NCI-H446 (cell line): ENCODE results near the gene SH3RF1.
A peak's percentile ranks its signal among the peaks of the same experiment; 100 is the strongest.

Experiments
- DNase-seq, 2 experiments: peaks; one replicate each; lab custom pipeline; 2025; lab: John Stamatoyannopoulos, UW

SH3RF1 gene

GRCh38 chr4:169251291-169252235 lies 19.2 kb downstream of the SH3RF1 start:
- no peak for DNase-seq

- no peak for DNase-seq
Observed at GRCh38 chr4:169250796-169251195, 20.0 kb downstream of the SH3RF1 start.

- DNase-seq = no peak
Observed at GRCh38 chr4:169249999-169250398, 20.8 kb downstream of the SH3RF1 start.

GRCh38 chr4:169249214-169249973 lies 21.4 kb downstream of the SH3RF1 start:
- DNase-seq = no peak

DNA sequence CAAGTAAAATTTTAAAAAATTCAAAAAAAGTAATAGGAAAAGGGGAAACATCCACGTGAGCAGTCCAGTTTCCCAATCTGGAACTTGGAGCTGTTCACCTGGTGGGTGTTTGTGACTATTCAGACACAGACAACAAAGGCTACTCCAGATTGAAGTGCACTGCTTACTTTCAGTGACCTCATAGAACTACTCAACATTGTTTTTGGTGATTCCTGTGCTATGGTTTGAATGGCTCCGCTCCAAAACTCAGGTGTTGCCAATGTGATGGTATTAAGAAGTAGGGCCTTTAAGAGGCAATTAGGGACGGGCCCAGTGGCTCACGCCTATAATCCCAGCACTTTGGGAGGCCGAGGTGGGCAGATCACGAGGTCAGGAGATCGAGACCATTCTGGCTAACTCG lies 22.1 kb downstream of the SH3RF1 start:
- DNase-seq = no peak

GRCh38 chr4:169246957-169247396 lies 23.8 kb downstream of the SH3RF1 start:
- no peak for DNase-seq

DNA sequence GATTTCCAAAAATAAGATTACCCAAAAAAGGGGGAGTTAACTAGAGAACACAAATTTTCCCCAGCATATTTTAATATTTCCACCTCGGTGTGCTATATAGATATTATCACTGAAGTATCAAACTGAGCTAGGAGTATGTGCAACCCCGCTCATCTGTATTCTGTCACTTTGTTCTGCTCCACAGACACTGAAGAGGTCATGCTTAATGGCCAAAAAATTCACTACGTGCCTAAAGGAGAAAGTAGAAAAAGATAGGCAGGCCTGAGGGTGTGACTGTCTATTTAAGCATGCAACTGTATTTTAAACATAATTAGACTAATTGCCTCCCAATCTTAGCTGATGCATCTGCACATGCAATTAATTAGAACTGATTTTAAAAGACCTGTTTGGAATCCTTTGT lies 24.5 kb downstream of the SH3RF1 start:
- DNase-seq = no peak

GRCh38 chr4:169245061-169245460 lies 25.7 kb downstream of the SH3RF1 start:
- no peak for DNase-seq

GRCh38 chr4:169243825-169244609 lies 26.7 kb downstream of the SH3RF1 start:
- DNase-seq = peak in 1 of 2 experiments; percentile 14

DNA sequence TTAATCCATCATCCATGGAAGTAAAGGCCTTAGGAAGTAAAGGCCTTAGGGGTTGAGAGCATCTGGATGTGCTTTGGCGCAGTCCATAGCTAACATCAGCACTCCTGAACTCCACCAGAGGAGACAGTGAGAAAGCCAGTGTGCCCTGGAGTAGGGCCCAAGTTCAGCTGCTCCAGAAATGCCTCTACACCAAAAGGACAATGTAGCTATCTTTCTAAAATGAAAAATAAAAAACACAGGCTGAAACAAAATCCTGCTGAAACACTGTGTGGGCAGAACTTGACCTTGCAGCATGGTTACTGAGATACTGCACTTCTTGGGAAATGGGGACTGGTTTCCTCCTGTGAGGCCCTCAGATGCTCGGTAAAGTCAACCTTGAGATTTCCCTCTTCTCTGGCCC lies 29.3 kb downstream of the SH3RF1 start:
- no peak for DNase-seq

GRCh38 chr4:169239221-169239905 lies 31.4 kb downstream of the SH3RF1 start:
- DNase-seq = peak in 1 of 2 experiments; percentile 30

- DNase-seq = peak in 1 of 2 experiments; percentile 54
Observed at GRCh38 chr4:169238445-169238844, 32.3 kb downstream of the SH3RF1 start.

- DNase-seq = peak; percentile 61 to 86
Observed at GRCh38 chr4:169236873-169237626, 33.7 kb downstream of the SH3RF1 start.

GRCh38 chr4:169236078-169236477 lies 34.7 kb downstream of the SH3RF1 start:
- peak in 1 of 2 experiments; percentile 43 for DNase-seq

DNA sequence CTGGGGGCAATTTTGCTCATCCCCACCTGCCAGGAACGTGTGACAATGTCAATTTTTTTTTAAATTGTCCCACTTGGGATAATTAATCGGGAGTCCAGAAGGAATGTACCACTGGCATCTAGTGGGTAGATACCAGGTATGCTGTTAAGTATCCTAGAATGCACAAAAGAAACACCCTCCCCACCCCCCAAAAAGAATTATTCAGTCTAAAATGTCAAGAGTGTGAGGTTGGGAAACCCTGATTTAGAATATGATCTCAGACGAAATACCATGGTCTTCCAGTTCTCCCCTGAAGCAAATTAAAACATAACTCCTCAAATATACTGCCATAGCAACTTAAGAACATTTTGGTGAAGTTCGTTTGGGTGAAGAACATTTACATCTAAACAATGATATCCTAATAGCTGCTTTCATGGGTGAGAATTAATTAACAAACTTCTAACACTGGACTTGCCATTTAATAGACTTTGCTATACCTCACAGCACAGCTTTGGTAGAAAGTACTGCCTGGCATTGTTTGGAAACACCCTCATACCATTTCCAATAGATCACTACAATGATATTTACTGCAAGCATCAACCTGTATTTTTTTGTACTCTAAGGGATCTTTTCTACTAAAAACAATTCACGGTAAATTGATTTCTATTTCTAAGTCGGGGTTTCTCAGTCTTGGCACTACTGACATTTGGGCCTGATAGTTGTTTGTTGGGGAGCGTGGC lies 36.5 kb downstream of the SH3RF1 start:
- no peak for DNase-seq

DNA sequence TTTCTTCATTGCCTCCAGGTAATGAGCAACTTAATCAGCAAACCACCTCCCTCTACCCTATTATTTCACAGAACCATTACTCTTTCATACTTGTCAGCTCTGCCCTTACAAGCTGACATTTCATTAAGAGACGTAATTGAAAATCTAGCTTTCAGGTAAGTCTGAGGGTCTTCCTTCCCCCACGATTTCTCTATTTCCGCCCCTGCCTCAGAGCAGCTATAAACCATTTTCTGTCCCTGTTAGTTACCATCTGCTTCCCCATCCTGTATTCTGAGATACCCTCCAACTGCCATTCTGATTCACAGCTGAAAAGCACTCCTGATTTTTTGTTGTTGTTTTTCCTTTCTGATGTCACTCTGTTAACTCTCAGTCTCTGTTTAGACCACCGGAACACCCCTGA lies 37.1 kb downstream of the SH3RF1 start:
- DNase-seq = no peak

DNA sequence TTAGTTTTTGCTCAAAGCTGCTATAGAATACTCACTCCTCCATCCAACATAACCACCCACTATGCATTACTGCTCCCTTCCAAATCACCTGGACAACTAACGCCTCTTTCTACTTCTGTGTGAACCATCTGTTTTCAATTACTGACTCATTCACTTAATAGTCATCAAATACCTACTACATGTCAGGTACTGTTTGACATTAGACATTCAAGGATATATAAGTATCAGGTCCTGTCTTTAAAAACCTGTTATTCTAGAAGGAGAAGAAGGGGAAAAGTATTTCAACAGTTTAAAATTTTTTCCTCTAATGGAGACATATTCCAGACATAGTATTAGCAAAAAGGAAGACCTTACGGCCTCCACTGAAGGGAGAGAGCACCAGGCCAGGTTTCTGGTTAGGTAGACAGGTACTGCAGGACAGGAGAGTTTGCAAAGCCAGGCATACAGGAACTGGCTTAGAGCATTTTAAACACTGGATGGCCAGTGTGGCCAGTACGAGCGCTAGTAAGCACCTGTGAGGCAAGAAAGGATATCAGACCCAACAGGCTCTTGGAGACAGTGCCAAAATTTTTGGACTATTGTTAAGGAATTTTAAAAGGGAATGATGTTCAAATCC lies 39.0 kb downstream of the SH3RF1 start:
- no peak for DNase-seq

- DNase-seq = peak in 1 of 2 experiments; percentile 63
Observed at GRCh38 chr4:169229571-169230028, 41.2 kb downstream of the SH3RF1 start.

- DNase-seq = no peak
Observed at GRCh38 chr4:169228076-169228475, 42.7 kb downstream of the SH3RF1 start.
